Measurements from ENCODE around the gene AFF3.

The AFF3 gene

DNA sequence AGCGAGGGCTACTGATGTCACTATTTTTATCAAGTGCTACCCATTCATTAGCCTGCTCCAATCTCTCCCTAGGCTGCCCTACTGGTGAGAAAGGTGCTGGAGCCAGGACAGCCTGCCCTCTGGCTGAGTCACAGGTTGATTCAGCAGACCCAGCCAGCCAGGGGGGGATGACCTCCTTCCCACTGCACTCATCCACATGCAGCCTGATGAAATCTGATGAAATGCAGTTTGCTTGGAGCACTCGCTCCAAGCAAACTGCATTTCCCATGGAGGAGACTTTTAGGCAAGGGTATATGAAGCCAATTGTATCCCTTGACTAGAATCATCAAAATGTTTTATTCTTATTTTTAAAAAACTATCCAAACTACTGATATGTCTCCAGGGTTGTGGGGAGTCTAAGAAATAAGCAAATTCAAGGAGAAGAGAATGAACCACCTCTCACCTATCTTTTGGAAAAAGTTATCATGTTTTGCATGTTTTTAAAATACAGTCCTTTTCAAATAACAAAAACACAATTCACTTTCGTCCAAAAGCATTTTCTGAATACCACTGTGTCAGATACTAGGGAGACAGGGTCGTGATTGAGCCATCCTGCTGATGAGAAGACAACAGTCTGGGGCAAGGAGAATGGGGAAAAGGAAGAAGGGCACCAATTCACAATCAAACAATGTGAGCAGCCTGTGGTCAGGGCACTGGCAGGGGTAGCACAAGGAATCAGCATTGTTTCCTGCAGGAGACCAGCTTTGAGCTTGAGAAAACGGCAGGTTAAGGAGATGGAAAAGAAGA lies 128.3 kb downstream of the AFF3 start:
- no peak for TF ChIP-seq CEBPB (IDR thresholded peaks at IDR 0.05)
- no peak for TF ChIP-seq FOXM1 (IDR thresholded peaks at IDR 0.05; ENCODE audit: borderline replicate concordance, low read depth)
- TF ChIP-seq, protein P1, sequence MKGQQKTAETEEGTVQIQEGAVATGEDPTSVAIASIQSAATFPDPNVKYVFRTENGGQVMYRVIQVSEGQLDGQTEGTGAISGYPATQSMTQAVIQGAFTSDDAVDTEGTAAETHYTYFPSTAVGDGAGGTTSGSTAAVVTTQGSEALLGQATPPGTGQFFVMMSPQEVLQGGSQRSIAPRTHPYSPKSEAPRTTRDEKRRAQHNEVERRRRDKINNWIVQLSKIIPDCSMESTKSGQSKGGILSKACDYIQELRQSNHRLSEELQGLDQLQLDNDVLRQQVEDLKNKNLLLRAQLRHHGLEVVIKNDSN (IDR thresholded peaks at IDR 0.05) = no peak
- TF ChIP-seq NFIC (IDR thresholded peaks at IDR 0.05) = no peak
- TF ChIP-seq, protein P2, sequence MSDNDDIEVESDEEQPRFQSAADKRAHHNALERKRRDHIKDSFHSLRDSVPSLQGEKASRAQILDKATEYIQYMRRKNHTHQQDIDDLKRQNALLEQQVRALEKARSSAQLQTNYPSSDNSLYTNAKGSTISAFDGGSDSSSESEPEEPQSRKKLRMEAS (IDR thresholded peaks at IDR 0.05) = no peak
- TF ChIP-seq RAD21 (IDR thresholded peaks at IDR 0.05; ENCODE audit: low read depth) = no peak
- no peak for TF ChIP-seq TEAD4 (IDR thresholded peaks at IDR 0.05)
- no peak for TF ChIP-seq EP300 (IDR thresholded peaks at IDR 0.05; ENCODE audit: borderline replicate concordance)
- TF ChIP-seq REST (IDR thresholded peaks at IDR 0.05; ENCODE audit: low read depth) = no peak
- TF ChIP-seq YY1 (IDR thresholded peaks at IDR 0.05; ENCODE audit: low read depth) = no peak
- TF ChIP-seq EGR1 (IDR thresholded peaks at IDR 0.05) = no peak
- no peak for TF ChIP-seq TAF1 (IDR thresholded peaks at IDR 0.05; ENCODE audit: low read depth)
- TF ChIP-seq TCF12 (IDR thresholded peaks at IDR 0.05; ENCODE audit: low read depth) = no peak
- TF ChIP-seq CREB1 (IDR thresholded peaks at IDR 0.05; ENCODE audit: low read depth) = no peak
- TF ChIP-seq ZBTB7A (IDR thresholded peaks at IDR 0.05; ENCODE audit: low read depth) = no peak

DNA sequence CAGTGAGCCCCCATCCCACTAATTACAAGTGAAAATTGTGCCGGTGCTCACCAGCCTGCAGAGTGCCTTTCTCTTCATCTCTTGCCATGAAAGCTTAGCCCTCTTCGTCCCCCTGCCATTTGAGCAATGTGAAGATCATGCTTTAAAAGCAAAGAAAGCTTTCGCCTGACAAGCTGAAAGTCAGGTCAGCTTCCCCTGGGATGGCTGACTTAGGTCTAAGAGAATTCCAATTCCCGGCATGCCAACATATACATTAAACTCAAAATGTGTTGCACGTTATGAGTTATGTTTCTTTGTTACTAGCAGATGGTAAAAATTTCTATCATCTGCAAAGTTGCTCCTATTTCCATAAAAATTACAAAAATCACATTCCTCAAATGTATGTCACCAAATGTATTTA lies 129.8 kb downstream of the AFF3 start:
- TF ChIP-seq FOXM1 (IDR thresholded peaks at IDR 0.05; ENCODE audit: borderline replicate concordance, low read depth) (no peak), TEAD4 (IDR thresholded peaks at IDR 0.05) (no peak), TAF1 (IDR thresholded peaks at IDR 0.05; ENCODE audit: low read depth) (no peak), EGR1 (IDR thresholded peaks at IDR 0.05) (no peak), EP300 (IDR thresholded peaks at IDR 0.05; ENCODE audit: borderline replicate concordance) (no peak), TCF12 (IDR thresholded peaks at IDR 0.05; ENCODE audit: low read depth) (no peak), NFIC (IDR thresholded peaks at IDR 0.05) (no peak), CREB1 (IDR thresholded peaks at IDR 0.05; ENCODE audit: low read depth) (no peak), REST (IDR thresholded peaks at IDR 0.05; ENCODE audit: low read depth) (no peak), ZBTB7A (IDR thresholded peaks at IDR 0.05; ENCODE audit: low read depth) (no peak), YY1 (IDR thresholded peaks at IDR 0.05; ENCODE audit: low read depth) (no peak), RAD21 (IDR thresholded peaks at IDR 0.05; ENCODE audit: low read depth) (no peak), CEBPB (IDR thresholded peaks at IDR 0.05) (no peak)
- TF ChIP-seq, protein P1 (IDR thresholded peaks at IDR 0.05) = no peak
- TF ChIP-seq, protein P2 (IDR thresholded peaks at IDR 0.05) = no peak

DNA sequence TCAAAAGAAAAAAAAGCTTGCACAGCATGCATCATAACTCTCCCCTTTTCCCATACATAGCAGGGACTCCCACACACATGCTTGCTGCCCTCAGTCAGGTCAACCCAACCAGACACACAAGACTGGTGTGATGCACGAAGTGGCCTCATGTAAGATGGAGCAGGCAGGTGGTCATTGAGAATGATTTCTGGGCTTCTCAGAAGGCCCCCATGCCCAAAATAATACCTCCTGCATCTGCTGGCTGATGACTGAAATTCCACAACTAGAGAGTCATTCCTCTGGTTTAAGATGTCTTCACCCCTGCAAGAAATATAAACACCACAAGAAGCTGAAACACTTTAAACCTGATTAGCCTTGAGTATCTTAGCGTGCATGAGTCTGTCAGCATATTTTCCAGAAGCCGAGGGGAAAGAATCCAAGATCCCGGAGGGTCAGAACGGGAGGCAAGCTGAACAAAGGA lies 131.1 kb downstream of the AFF3 start:
- TF ChIP-seq TEAD4 (IDR thresholded peaks at IDR 0.05) (no peak), CREB1 (IDR thresholded peaks at IDR 0.05; ENCODE audit: low read depth) (no peak), CEBPB (IDR thresholded peaks at IDR 0.05) (no peak), FOXM1 (IDR thresholded peaks at IDR 0.05; ENCODE audit: borderline replicate concordance, low read depth) (no peak), ZBTB7A (IDR thresholded peaks at IDR 0.05; ENCODE audit: low read depth) (no peak), YY1 (IDR thresholded peaks at IDR 0.05; ENCODE audit: low read depth) (no peak), TAF1 (IDR thresholded peaks at IDR 0.05; ENCODE audit: low read depth) (no peak), TCF12 (IDR thresholded peaks at IDR 0.05; ENCODE audit: low read depth) (no peak), EGR1 (IDR thresholded peaks at IDR 0.05) (no peak), RAD21 (IDR thresholded peaks at IDR 0.05; ENCODE audit: low read depth) (no peak), EP300 (IDR thresholded peaks at IDR 0.05; ENCODE audit: borderline replicate concordance) (no peak), NFIC (IDR thresholded peaks at IDR 0.05) (no peak), REST (IDR thresholded peaks at IDR 0.05; ENCODE audit: low read depth) (no peak)
- TF ChIP-seq, protein P1 (IDR thresholded peaks at IDR 0.05) = no peak
- TF ChIP-seq, protein P2 (IDR thresholded peaks at IDR 0.05) = no peak

Data from Ishikawa (cell line).